Ascending aorta (tissue), 2 donors: ENCODE measurements around the gene CSTB. TPM values are rescaled to one million over a fixed set of nuclear protein-coding genes. Genes with fewer than 3 reads are reported as not detected.
A peak's percentile ranks its signal among the peaks of the same experiment; 100 is the strongest.

Experiments
- DNase-seq, 2 donors: peaks; one replicate each; pipeline ENCODE4 v3.0.0-alpha.2; 2019; ENCODE audit warnings: low spot score in 2 of 2
- H3K27ac ChIP-seq, 2 donors: fragments of 200-600 bp; sonication (generic); one replicate each; pipeline ENCODE4 v1.5.1; 2016 to 2017; ENCODE audit warnings: mild to moderate bottlenecking in 1 of 2
- H3K27me3 ChIP-seq: fragments of 200-600 bp; sonication (generic); one replicate; pipeline ENCODE4 v1.5.1; 2017
- H3K36me3 ChIP-seq, 2 donors: fragments of 200-600 bp; sonication (generic); one replicate each; pipeline ENCODE4 v1.5.1; 2016
- H3K4me1 ChIP-seq, 2 donors: fragments of 200-600 bp; sonication (generic); one replicate each; pipeline ENCODE4 v1.5.1; 2016 to 2017; ENCODE audit warnings: mild to moderate bottlenecking in 1 of 2
- H3K4me3 ChIP-seq, 2 donors: fragments of 200-600 bp; sonication (generic); one replicate each; pipeline ENCODE4 v1.5.1; 2016 to 2017; ENCODE audit warnings: mild to moderate bottlenecking in 1 of 2
- H3K9me3 ChIP-seq, 2 donors: fragments of 200-600 bp; sonication (generic); one replicate each; pipeline ENCODE4 v1.5.1; 2016
- CTCF ChIP-seq, 3 experiments: fragments of 200-600 bp in 2 of 3; fragments of 450-650 bp in 1 of 3; sonication (generic) in 2 of 3; IDR thresholded peaks; one replicate each; pipeline ENCODE4 v1.5.1; 2016 to 2019; ENCODE audit warnings: antibody characterized with exemption in 3 of 3, mild to moderate bottlenecking in 1 of 3, moderate library complexity in 1 of 3
- intact Hi-C: fragments of 100-400 bp; cut with DNase I; formaldehyde crosslinking; loops from one replicate; pipeline ENCODE4 v1.15.1; 2023
- total RNA-seq: library from RNA; depleted of rRNA; stranded (reverse); fragments of >200 nt; gene quantifications from one replicate; pipeline ENCODE4 v1.1.0, GENCODE V29; 2016

The CSTB gene
- total RNA-seq, 1 donor from 2014 or later = 8.7 TPM

- intact Hi-C loops = no loop called here
- Histone ChIP-seq H3K4me3 (no peak overlapping the region), H3K27ac (no peak overlapping the region), H3K9me3 (no peaks in the 10 kb centered on the region), H3K4me1 (no peaks in the 10 kb centered on the region), H3K36me3 (peaks cover 89 to 100% of the 10 kb centered on the region in 2 donors), H3K27me3 (no peaks in the 10 kb centered on the region)
- DNase-seq = no peak
- TF ChIP-seq CTCF (IDR thresholded peaks at IDR 0.05) = no peak
Measured at GRCh38 chr21:43797415-43797814, 21.3 kb upstream of the CSTB start.

- intact Hi-C loops = no loop called here
- no peak for DNase-seq
- peaks cover 6 to 11% of the 10 kb centered on the region in 2 donors for H3K4me1 ChIP-seq
- no peak overlapping the region for H3K4me3 ChIP-seq
- H3K27me3 ChIP-seq = no peaks in the 10 kb centered on the region
- H3K36me3 ChIP-seq = peaks cover 76 to 83% of the 10 kb centered on the region in 2 donors
- no peak overlapping the region for H3K27ac ChIP-seq
- H3K9me3 ChIP-seq = no peaks in the 10 kb centered on the region
- no peak for TF ChIP-seq CTCF (IDR thresholded peaks at IDR 0.05)
Measured at GRCh38 chr21:43794857-43795256, 18.7 kb upstream of the CSTB start.

GRCh38 chr21:43794311-43794710 is 18.2 kb upstream of the CSTB start:
- no peak for TF ChIP-seq CTCF (IDR thresholded peaks at IDR 0.05)
- Histone ChIP-seq H3K4me3 (no peak overlapping the region), H3K4me1 (peaks cover 6 to 11% of the 10 kb centered on the region in 2 donors), H3K9me3 (no peaks in the 10 kb centered on the region), H3K36me3 (peaks cover 71 to 78% of the 10 kb centered on the region in 2 donors), H3K27me3 (no peaks in the 10 kb centered on the region), H3K27ac (no peak overlapping the region)
- DNase-seq = no peak
- intact Hi-C loops = no loop called here

GRCh38 chr21:43793243-43793642 is 17.1 kb upstream of the CSTB start:
- H3K36me3 ChIP-seq = peaks cover 60 to 67% of the 10 kb centered on the region in 2 donors
- H3K4me1 ChIP-seq = peaks cover 6 to 14% of the 10 kb centered on the region in 2 donors
- no peaks in the 10 kb centered on the region for H3K9me3 ChIP-seq
- no peak for TF ChIP-seq CTCF (IDR thresholded peaks at IDR 0.05)
- H3K4me3 ChIP-seq = no peak overlapping the region
- intact Hi-C loops = no loop called here
- no peak overlapping the region for H3K27ac ChIP-seq
- no peak for DNase-seq
- H3K27me3 ChIP-seq = no peaks in the 10 kb centered on the region

- TF ChIP-seq CTCF (IDR thresholded peaks at IDR 0.05) = no peak
- H3K4me3 ChIP-seq = no peak overlapping the region
- peaks cover 52 to 59% of the 10 kb centered on the region in 2 donors for H3K36me3 ChIP-seq
- DNase-seq = no peak
- intact Hi-C loops = no loop called here
- no peaks in the 10 kb centered on the region for H3K9me3 ChIP-seq
- no peaks in the 10 kb centered on the region for H3K27me3 ChIP-seq
- H3K4me1 ChIP-seq = peaks cover 6 to 14% of the 10 kb centered on the region in 2 donors
- no peak overlapping the region for H3K27ac ChIP-seq
Measured at GRCh38 chr21:43792406-43792805, 16.3 kb upstream of the CSTB start.

GRCh38 chr21:43790010-43790524 is 14.0 kb upstream of the CSTB start:
- intact Hi-C loops = no loop called here
- TF ChIP-seq CTCF (IDR thresholded peaks at IDR 0.05) = no peak
- Histone ChIP-seq H3K9me3 (no peaks in the 10 kb centered on the region), H3K27ac (peak overlapping the region; percentile 50 to 63), H3K4me3 (peak overlapping the region; percentile 77 to 95), H3K4me1 (peaks cover 6 to 14% of the 10 kb centered on the region in 2 donors), H3K27me3 (no peaks in the 10 kb centered on the region), H3K36me3 (peaks cover 30 to 35% of the 10 kb centered on the region in 2 donors)
- no peak for DNase-seq
